ENCODE data around the gene SMARCD3. TPM values are rescaled to one million over a fixed set of nuclear protein-coding genes. Genes with fewer than 3 reads are reported as not detected.

The SMARCD3 gene
- total RNA-seq, 1 donor from 2014 or later: 101 TPM

GRCh38 chr7:151213826-151214225 lies 34.7 kb downstream of the SMARCD3 start:
- Histone ChIP-seq H3K36me3 (ENCODE audit: control insufficient read depth in 3 of 3, insufficient read depth in 3 of 3, low read length in 3 of 3) (peaks cover 53 to 76% (median 54%) of the 10 kb centered on the region in 3 donors), H3K27me3 (ENCODE audit: control insufficient read depth in 3 of 3, insufficient read depth in 3 of 3, low read length in 3 of 3) (no peaks in the 10 kb centered on the region), H3K27ac (ENCODE audit: low read depth, low read length) (no peak overlapping the region), H3K9me3 (ENCODE audit: control insufficient read depth in 3 of 3, low read length in 3 of 3) (no peaks in the 10 kb centered on the region), H3K9ac (ENCODE audit: low read depth in 1 of 3, low read length in 3 of 3) (no peak overlapping the region), H3K4me1 (ENCODE audit: control insufficient read depth in 3 of 3, insufficient read depth in 3 of 3, low read length in 3 of 3) (no peaks in the 10 kb centered on the region), H3K4me3 (ENCODE audit: low read length in 3 of 3) (no peak overlapping the region)

GRCh38 chr7:151212626-151213025 lies 35.9 kb downstream of the SMARCD3 start:
- Histone ChIP-seq H3K27ac (ENCODE audit: low read depth, low read length) (no peak overlapping the region), H3K27me3 (ENCODE audit: control insufficient read depth in 3 of 3, insufficient read depth in 3 of 3, low read length in 3 of 3) (no peaks in the 10 kb centered on the region), H3K4me1 (ENCODE audit: control insufficient read depth in 3 of 3, insufficient read depth in 3 of 3, low read length in 3 of 3) (no peaks in the 10 kb centered on the region), H3K36me3 (ENCODE audit: control insufficient read depth in 3 of 3, insufficient read depth in 3 of 3, low read length in 3 of 3) (peaks cover 41 to 64% (median 42%) of the 10 kb centered on the region in 3 donors), H3K9me3 (ENCODE audit: control insufficient read depth in 3 of 3, low read length in 3 of 3) (no peaks in the 10 kb centered on the region), H3K4me3 (ENCODE audit: low read length in 3 of 3) (no peak overlapping the region), H3K9ac (ENCODE audit: low read depth in 1 of 3, low read length in 3 of 3) (no peak overlapping the region)

- H3K27ac ChIP-seq (ENCODE audit: low read depth, low read length): no peak overlapping the region
- no peaks in the 10 kb centered on the region for H3K4me1 ChIP-seq (ENCODE audit: control insufficient read depth in 3 of 3, insufficient read depth in 3 of 3, low read length in 3 of 3)
- H3K36me3 ChIP-seq (ENCODE audit: control insufficient read depth in 3 of 3, insufficient read depth in 3 of 3, low read length in 3 of 3): peaks cover 30 to 51% (median 32%) of the 10 kb centered on the region in 3 donors
- H3K4me3 ChIP-seq (ENCODE audit: low read length in 3 of 3): no peak overlapping the region
- no peak overlapping the region for H3K9ac ChIP-seq (ENCODE audit: low read depth in 1 of 3, low read length in 3 of 3)
- H3K27me3 ChIP-seq (ENCODE audit: control insufficient read depth in 3 of 3, insufficient read depth in 3 of 3, low read length in 3 of 3): peaks cover 0 to 7% (median under 1%) of the 10 kb centered on the region in 3 donors
- H3K9me3 ChIP-seq (ENCODE audit: control insufficient read depth in 3 of 3, low read length in 3 of 3): no peaks in the 10 kb centered on the region
Measured at GRCh38 chr7:151211155-151211772, 37.2 kb downstream of the SMARCD3 start.

- Histone ChIP-seq H3K4me3 (ENCODE audit: low read length in 3 of 3) (no peak within 1 kb of the TSS), H3K36me3 (ENCODE audit: control insufficient read depth in 3 of 3, insufficient read depth in 3 of 3, low read length in 3 of 3) (peaks cover 23 to 42% (median 24%) of the 10 kb centered on the region in 3 donors), H3K9me3 (ENCODE audit: control insufficient read depth in 3 of 3, low read length in 3 of 3) (no peaks in the 10 kb centered on the region), H3K27me3 (ENCODE audit: control insufficient read depth in 3 of 3, insufficient read depth in 3 of 3, low read length in 3 of 3) (peaks cover 6 to 17% (median 9%) of the 10 kb centered on the region in 3 donors), H3K27ac (ENCODE audit: low read depth, low read length) (no peak within 1 kb of the TSS), H3K9ac (ENCODE audit: low read depth in 1 of 3, low read length in 3 of 3) (no peak within 1 kb of the TSS), H3K4me1 (ENCODE audit: control insufficient read depth in 3 of 3, insufficient read depth in 3 of 3, low read length in 3 of 3) (no peaks in the 10 kb centered on the region)
Measured at GRCh38 chr7:151210087-151210854, 38.2 kb downstream of the SMARCD3 start, which contains the start of gene H2BK1. Gene H2BK1, minus strand, starts transcription at chr7:151210488. Its CDS starts 170 bp downstream, at chr7:151210318.

GRCh38 chr7:151209588-151209987 lies 38.9 kb downstream of the SMARCD3 start:
- Histone ChIP-seq H3K9me3 (ENCODE audit: control insufficient read depth in 3 of 3, low read length in 3 of 3) (no peaks in the 10 kb centered on the region), H3K9ac (ENCODE audit: low read depth in 1 of 3, low read length in 3 of 3) (no peak overlapping the region), H3K36me3 (ENCODE audit: control insufficient read depth in 3 of 3, insufficient read depth in 3 of 3, low read length in 3 of 3) (peaks cover 16 to 35% (median 17%) of the 10 kb centered on the region in 3 donors), H3K27ac (ENCODE audit: low read depth, low read length) (no peak overlapping the region), H3K27me3 (ENCODE audit: control insufficient read depth in 3 of 3, insufficient read depth in 3 of 3, low read length in 3 of 3) (peaks cover 7 to 24% (median 16%) of the 10 kb centered on the region in 3 donors), H3K4me3 (ENCODE audit: low read length in 3 of 3) (no peak overlapping the region), H3K4me1 (ENCODE audit: control insufficient read depth in 3 of 3, insufficient read depth in 3 of 3, low read length in 3 of 3) (no peaks in the 10 kb centered on the region)

- Histone ChIP-seq H3K4me1 (ENCODE audit: control insufficient read depth in 3 of 3, insufficient read depth in 3 of 3, low read length in 3 of 3) (no peaks in the 10 kb centered on the region), H3K9ac (ENCODE audit: low read depth in 1 of 3, low read length in 3 of 3) (no peak overlapping the region), H3K36me3 (ENCODE audit: control insufficient read depth in 3 of 3, insufficient read depth in 3 of 3, low read length in 3 of 3) (peaks cover 5 to 24% (median 7%) of the 10 kb centered on the region in 3 donors), H3K27me3 (ENCODE audit: control insufficient read depth in 3 of 3, insufficient read depth in 3 of 3, low read length in 3 of 3) (peaks cover 19 to 36% (median 28%) of the 10 kb centered on the region in 3 donors), H3K4me3 (ENCODE audit: low read length in 3 of 3) (no peak overlapping the region), H3K9me3 (ENCODE audit: control insufficient read depth in 3 of 3, low read length in 3 of 3) (no peaks in the 10 kb centered on the region), H3K27ac (ENCODE audit: low read depth, low read length) (no peak overlapping the region)
Measured at GRCh38 chr7:151208253-151208862, 40.1 kb downstream of the SMARCD3 start.

GRCh38 chr7:151207804-151208203 lies 40.7 kb downstream of the SMARCD3 start:
- Histone ChIP-seq H3K27ac (ENCODE audit: low read depth, low read length) (no peak overlapping the region), H3K9me3 (ENCODE audit: control insufficient read depth in 3 of 3, low read length in 3 of 3) (no peaks in the 10 kb centered on the region), H3K27me3 (ENCODE audit: control insufficient read depth in 3 of 3, insufficient read depth in 3 of 3, low read length in 3 of 3) (peaks cover 24 to 42% (median 33%) of the 10 kb centered on the region in 3 donors), H3K36me3 (ENCODE audit: control insufficient read depth in 3 of 3, insufficient read depth in 3 of 3, low read length in 3 of 3) (peaks cover 0 to 19% (median 3%) of the 10 kb centered on the region in 3 donors), H3K4me3 (ENCODE audit: low read length in 3 of 3) (no peak overlapping the region), H3K9ac (ENCODE audit: low read depth in 1 of 3, low read length in 3 of 3) (no peak overlapping the region), H3K4me1 (ENCODE audit: control insufficient read depth in 3 of 3, insufficient read depth in 3 of 3, low read length in 3 of 3) (no peaks in the 10 kb centered on the region)

- H3K9ac ChIP-seq (ENCODE audit: low read depth in 1 of 3, low read length in 3 of 3): no peak overlapping the region
- no peak overlapping the region for H3K4me3 ChIP-seq (ENCODE audit: low read length in 3 of 3)
- H3K4me1 ChIP-seq (ENCODE audit: control insufficient read depth in 3 of 3, insufficient read depth in 3 of 3, low read length in 3 of 3): no peaks in the 10 kb centered on the region
- H3K9me3 ChIP-seq (ENCODE audit: control insufficient read depth in 3 of 3, low read length in 3 of 3): no peaks in the 10 kb centered on the region
- H3K36me3 ChIP-seq (ENCODE audit: control insufficient read depth in 3 of 3, insufficient read depth in 3 of 3, low read length in 3 of 3): peaks cover 0 to 14% (median 3%) of the 10 kb centered on the region in 3 donors
- H3K27ac ChIP-seq (ENCODE audit: low read depth, low read length): no peak overlapping the region
- H3K27me3 ChIP-seq (ENCODE audit: control insufficient read depth in 3 of 3, insufficient read depth in 3 of 3, low read length in 3 of 3): peaks cover 27 to 45% (median 35%) of the 10 kb centered on the region in 3 donors
Measured at GRCh38 chr7:151207315-151207714, 41.2 kb downstream of the SMARCD3 start.

GRCh38 chr7:151206914-151207313 lies 41.6 kb downstream of the SMARCD3 start:
- Histone ChIP-seq H3K9me3 (ENCODE audit: control insufficient read depth in 3 of 3, low read length in 3 of 3) (no peaks in the 10 kb centered on the region), H3K9ac (ENCODE audit: low read depth in 1 of 3, low read length in 3 of 3) (no peak overlapping the region), H3K4me3 (ENCODE audit: low read length in 3 of 3) (no peak overlapping the region), H3K36me3 (ENCODE audit: control insufficient read depth in 3 of 3, insufficient read depth in 3 of 3, low read length in 3 of 3) (peaks cover 0 to 10% (median 3%) of the 10 kb centered on the region in 3 donors), H3K27ac (ENCODE audit: low read depth, low read length) (no peak overlapping the region), H3K27me3 (ENCODE audit: control insufficient read depth in 3 of 3, insufficient read depth in 3 of 3, low read length in 3 of 3) (peaks cover 27 to 48% (median 35%) of the 10 kb centered on the region in 3 donors), H3K4me1 (ENCODE audit: control insufficient read depth in 3 of 3, insufficient read depth in 3 of 3, low read length in 3 of 3) (no peaks in the 10 kb centered on the region)

All from skeletal muscle tissue (tissue), 4 donors.